RWPE2 (cell line): ENCODE results near the gene MAPK11.

Experiments
- ATAC-seq: fragments of 200-7000 bp; cut with Tn5 transposase; 3 replicates; pipeline ENCODE4 v1.9.1; 2021; ENCODE audit warnings: low read depth
- DNase-seq: peaks from one replicate; pipeline ENCODE4 v3.0.0-alpha.2; 2020; ENCODE audit warnings: low spot score
- H3K27ac ChIP-seq: fragments of 450-650 bp; 2 replicates; pipeline ENCODE4 v1.5.1; 2017; ENCODE audit warnings: mild to moderate bottlenecking; ENCODE audit not compliant: poor library complexity, severe bottlenecking
- H3K27me3 ChIP-seq: fragments of 250-450 bp; sonication (Bioruptor Pico); 2 replicates; pipeline ENCODE4 v1.5.1; 2021; ENCODE audit warnings: mild to moderate bottlenecking, moderate library complexity; ENCODE audit not compliant: insufficient read depth, poor library complexity, severe bottlenecking
- H3K36me3 ChIP-seq: fragments of 250-450 bp; sonication (Bioruptor Pico); 2 replicates; pipeline ENCODE4 v1.5.1; 2020; ENCODE audit warnings: low read depth, mild to moderate bottlenecking, moderate library complexity
- H3K4me1 ChIP-seq: fragments of 250-450 bp; sonication (Bioruptor Pico); 2 replicates; pipeline ENCODE4 v1.5.1; 2021; ENCODE audit warnings: mild to moderate bottlenecking, moderate library complexity; ENCODE audit not compliant: insufficient read depth, poor library complexity, severe bottlenecking
- H3K4me3 ChIP-seq: fragments of 250-450 bp; sonication (Bioruptor Pico); 2 replicates; pipeline ENCODE4 v1.5.1; 2021; ENCODE audit warnings: mild to moderate bottlenecking, moderate library complexity; ENCODE audit not compliant: severe bottlenecking
- H3K9me3 ChIP-seq: fragments of 250-450 bp; sonication (Bioruptor Pico); 2 replicates; pipeline ENCODE4 v1.5.1; 2021; ENCODE audit warnings: mild to moderate bottlenecking, moderate library complexity; ENCODE audit not compliant: severe bottlenecking
- TF ChIP-seq, protein P1 (sequence below): fragments of 450-650 bp; IDR thresholded peaks from one replicate; pipeline ENCODE4 v1.5.1; 2017; ENCODE audit warnings: mild to moderate bottlenecking, moderate library complexity; ENCODE audit not compliant: poor library complexity, severe bottlenecking

The MAPK11 gene

DNA sequence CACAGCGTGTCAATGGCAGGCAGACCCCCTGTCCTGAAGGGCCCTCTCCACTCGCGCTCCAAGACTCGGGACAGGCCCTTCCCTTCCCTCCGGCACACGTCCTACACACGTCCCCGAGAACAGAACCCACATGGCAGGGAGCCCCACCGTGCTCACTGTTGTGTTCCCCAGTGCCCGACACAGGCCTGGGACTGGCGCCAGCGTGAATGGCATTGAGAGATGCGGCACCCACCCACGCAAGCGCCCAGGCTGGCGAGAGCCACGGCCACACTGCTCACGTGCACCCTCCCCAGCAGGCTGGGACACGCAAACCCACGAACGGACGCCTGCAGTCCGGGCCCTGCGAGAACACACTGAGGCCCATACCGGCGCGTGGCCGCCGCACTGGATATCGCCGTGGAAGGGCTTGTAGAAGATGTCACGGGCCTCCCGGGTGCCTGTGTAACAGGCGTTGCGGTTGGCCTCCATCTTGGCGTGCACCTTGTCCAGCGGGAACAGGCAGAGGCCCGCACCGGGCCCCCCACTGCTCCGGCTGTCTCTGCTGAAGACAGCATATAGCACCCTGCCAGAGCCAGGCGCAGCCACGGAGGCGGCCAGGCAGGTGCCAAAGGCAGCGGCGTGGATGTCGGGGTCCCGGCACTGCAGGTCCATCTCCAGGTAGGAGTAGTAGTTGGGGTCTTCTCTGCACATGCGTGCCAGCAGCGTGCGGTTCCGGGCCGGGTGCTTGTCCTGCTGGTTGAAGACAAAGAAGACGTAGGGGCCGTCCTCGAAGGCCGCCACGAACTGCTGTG, 19.2 kb upstream of the MAPK11 start:
- Histone ChIP-seq H3K9me3 (no peaks in the 10 kb centered on the region), H3K36me3 (peaks cover 52% of the 10 kb centered on the region), H3K4me1 (peaks cover 12% of the 10 kb centered on the region), H3K27ac (no peak overlapping the region), H3K27me3 (no peaks in the 10 kb centered on the region), H3K4me3 (no peak overlapping the region)
- DNase-seq = no peak
- ATAC-seq = no peak
- TF ChIP-seq, protein P1, sequence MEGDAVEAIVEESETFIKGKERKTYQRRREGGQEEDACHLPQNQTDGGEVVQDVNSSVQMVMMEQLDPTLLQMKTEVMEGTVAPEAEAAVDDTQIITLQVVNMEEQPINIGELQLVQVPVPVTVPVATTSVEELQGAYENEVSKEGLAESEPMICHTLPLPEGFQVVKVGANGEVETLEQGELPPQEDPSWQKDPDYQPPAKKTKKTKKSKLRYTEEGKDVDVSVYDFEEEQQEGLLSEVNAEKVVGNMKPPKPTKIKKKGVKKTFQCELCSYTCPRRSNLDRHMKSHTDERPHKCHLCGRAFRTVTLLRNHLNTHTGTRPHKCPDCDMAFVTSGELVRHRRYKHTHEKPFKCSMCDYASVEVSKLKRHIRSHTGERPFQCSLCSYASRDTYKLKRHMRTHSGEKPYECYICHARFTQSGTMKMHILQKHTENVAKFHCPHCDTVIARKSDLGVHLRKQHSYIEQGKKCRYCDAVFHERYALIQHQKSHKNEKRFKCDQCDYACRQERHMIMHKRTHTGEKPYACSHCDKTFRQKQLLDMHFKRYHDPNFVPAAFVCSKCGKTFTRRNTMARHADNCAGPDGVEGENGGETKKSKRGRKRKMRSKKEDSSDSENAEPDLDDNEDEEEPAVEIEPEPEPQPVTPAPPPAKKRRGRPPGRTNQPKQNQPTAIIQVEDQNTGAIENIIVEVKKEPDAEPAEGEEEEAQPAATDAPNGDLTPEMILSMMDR = no peak

DNA sequence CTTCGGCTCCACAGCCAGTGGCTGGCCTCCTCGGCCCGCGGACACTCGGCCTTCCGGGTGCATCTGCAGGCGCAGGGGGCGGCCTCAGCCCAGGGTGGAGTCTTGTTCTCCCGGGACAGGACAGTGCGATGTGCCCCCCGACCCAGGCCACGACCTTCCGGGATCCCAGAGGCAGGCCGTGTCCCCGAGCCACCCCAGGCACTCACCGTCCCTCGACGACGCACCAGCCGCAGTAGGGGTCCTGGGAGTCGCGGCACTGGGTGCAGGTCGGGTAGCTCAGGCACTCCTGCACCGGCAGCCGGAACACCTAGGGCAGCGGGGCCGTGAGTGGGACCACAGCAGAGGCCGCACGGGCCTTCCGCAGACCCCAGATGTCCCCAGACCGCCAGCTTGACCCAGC, 17.6 kb upstream of the MAPK11 start:
- ATAC-seq (no peak), DNase-seq (no peak)
- Histone ChIP-seq H3K4me3 (no peak overlapping the region), H3K36me3 (peaks cover 52% of the 10 kb centered on the region), H3K27me3 (no peaks in the 10 kb centered on the region), H3K9me3 (no peaks in the 10 kb centered on the region), H3K27ac (no peak overlapping the region), H3K4me1 (peaks cover 7% of the 10 kb centered on the region)
- TF ChIP-seq, protein P1 = no peak

DNA sequence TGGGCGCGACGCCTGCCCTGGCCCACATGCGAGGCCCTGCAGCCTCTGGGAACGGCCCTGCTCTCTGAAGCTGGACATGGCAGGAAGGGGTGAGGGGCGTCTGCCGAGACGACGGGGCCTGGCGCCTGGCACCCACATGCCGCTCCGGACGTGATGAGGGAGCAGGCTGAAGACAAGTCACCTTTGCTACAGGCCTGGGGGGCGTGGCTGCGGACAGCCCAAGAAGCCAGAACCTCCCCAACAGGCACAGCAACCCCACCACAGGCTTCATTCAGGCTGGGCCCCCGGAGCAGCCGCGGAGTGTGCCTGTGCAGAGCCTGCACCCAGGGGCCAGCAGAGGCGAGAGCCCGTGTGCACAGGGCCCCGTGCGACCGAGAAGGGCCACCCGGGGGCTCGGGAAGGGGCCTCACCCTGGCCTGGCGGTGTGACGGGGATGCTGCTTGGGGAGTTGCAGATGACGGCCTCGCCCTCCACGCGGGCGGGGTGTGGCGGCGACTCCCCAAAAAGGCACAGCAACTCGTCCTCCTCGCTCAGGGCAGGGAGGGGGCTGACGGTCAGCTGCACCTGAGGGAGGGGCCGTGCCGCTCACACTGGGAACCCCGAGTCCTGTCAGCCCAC, 16.6 kb upstream of the MAPK11 start:
- Histone ChIP-seq H3K4me1 (peaks cover 10% of the 10 kb centered on the region), H3K36me3 (peaks cover 51% of the 10 kb centered on the region), H3K4me3 (no peak overlapping the region), H3K9me3 (no peaks in the 10 kb centered on the region), H3K27me3 (no peaks in the 10 kb centered on the region), H3K27ac (no peak overlapping the region)
- DNase-seq (no peak), ATAC-seq (no peak)
- TF ChIP-seq, protein P1 = no peak

DNA sequence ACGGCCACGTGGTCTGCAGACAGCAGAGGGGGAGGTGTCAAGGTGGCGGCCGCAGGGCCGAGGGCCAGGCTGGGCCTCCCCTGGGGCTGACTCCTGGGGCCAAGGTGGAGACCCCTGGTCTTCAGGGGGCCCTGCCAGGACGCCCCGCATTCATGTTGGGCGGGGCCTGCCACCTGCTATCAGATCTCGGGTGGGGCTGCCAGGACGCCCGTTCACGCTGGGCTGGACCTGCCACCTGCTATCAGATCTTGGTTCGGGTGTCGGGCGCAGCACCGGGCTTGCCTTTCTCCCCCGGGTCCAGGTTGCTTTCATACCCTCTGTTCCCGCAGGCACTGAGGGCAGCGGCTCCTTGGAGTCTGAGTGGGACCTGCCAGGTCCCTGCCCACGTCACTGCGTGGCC, 16.1 kb upstream of the MAPK11 start:
- H3K4me1 ChIP-seq = peaks cover 11% of the 10 kb centered on the region
- DNase-seq (no peak), ATAC-seq (no peak)
- H3K27ac ChIP-seq = no peak overlapping the region
- no peaks in the 10 kb centered on the region for H3K27me3 ChIP-seq
- TF ChIP-seq, protein P1 = no peak
- H3K36me3 ChIP-seq = peaks cover 53% of the 10 kb centered on the region
- H3K4me3 ChIP-seq = no peak overlapping the region
- no peaks in the 10 kb centered on the region for H3K9me3 ChIP-seq
